Activated CD8-positive, alpha-beta memory T cell treated with anti-CD3 and anti-CD28 coated beads for 4 hours (primary cell): Measurements from ENCODE around the gene FXYD2.
"Not testable (repeated sequence)": the region's sequence is repeated elsewhere in the genome, so short reads cannot be mapped to it uniquely, and the experiment has no call there.

Source experiments
- DNase-seq, 2 donors: peaks; one replicate each; pipeline ENCODE4 v3.0.0-alpha.2; 2020; ENCODE audit warnings: low read depth in 2 of 2

FXYD2 gene

DNA sequence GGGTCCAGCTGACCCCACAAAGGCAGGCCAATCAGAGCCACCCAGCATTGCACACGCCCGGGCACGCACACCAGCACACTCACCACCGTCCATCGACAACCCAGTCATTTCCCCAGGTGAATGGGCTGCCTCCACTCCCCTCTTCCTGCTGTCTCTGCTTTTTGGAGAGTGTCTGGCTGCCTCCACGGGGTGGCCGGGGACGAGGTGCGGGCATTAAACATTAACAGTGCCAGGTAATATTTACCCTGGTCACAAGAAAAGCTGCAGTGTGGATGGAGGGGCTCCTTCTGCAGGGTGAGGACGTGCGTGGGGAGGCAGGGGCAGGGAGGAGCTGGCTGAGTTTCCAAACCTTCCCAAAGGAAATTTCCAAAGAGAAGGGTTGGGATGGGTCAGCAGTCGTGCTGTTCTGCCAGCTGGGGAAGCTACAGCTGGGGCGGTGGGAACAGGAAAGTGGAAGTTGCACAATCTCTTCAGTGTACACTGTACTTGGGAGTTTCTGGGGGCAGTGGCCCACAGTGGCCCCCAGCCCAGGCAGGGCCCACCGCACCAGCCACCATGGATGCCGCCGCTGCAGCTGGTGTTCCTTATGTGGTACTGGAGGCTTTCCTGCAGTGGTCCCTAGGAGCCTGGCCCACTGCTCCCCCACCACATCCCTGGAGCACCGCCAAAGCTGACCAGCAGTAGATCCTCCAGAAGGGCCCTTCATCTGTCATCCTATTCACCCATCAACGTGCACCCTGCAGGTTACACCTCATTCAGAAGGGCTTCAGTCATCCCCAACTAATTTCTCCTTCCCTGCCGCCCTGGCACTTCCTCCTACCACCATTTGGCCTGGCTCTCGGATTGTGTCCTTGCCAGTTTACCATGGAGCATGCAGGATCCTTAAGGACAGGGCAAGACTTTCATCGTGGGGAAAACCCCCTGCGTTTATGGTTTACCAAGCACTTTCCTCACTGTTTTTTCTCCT is at the start of gene FXYD2:
Gene FXYD2, minus strand, starts transcription at position 174 of the 967 bp plus-strand sequence. Its CDS starts 66 bp downstream, at position 108.
- no peak for DNase-seq

- no peak for DNase-seq
Observed at GRCh38 chr11:117873828-117874125, 49.2 kb upstream of the FXYD2 start.

DNA sequence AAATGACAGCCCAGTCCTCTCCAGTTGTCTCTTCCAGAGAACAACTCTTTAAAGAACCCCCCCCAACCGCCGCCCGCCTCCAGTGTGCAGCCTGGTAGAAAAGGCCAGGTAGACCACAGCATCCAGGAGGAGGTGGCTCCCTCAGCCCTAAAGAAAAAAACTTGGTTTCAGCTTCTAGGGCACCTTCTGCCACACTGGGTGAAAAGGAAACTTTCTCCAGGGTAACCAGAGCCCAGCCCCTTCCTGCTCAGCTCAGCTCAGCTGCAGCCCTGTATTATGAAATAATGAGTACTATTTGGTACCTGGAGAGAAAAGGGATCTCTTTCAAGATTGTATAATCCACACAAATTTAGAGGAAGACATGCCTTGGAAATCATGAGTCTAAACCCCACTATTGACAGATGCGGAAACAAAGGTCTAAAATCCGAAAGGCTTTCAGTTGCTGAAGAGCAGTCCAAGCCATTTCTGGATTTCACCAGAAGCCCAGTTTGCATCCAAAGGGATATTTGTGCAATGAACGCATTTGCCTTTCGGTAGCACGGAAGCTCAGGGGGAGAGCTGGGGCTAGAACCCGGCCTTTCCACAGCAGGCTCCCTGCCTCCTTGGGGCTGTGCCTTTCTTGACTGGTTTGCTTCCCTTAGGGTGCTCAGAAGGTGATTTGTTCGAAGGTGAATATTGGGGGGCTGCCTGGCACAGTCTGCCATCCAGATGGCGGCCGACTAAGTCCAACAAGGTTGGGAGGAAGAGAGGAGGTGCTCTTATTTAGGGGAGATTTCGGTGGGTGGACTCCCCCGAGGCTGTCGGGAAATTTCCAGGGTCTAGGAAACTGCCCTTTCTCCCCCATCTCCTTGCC is 48.7 kb upstream of the FXYD2 start:
- no peak for DNase-seq

GRCh38 chr11:117872420-117872961 is 47.9 kb upstream of the FXYD2 start:
- no peak for DNase-seq

DNA sequence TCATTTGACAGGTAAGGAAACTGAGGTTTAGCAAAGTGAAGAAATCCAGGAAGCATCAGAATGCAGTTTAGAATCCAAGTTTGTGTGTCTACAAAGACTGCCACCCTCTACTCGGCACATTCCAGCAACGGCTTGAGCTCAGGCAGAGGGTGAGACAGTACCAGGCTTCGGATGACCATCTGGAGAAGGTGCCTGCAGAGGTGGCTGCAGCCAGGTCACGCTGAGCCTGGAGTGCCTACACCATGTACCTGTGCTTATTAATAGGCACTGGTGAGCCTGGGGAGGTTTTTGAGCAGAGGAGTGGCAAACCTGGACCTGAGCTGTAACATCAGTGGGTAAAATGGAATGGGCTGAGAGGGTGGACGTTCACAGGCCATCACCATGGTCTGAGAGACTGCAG is 47.2 kb upstream of the FXYD2 start:
- DNase-seq = no peak

DNA sequence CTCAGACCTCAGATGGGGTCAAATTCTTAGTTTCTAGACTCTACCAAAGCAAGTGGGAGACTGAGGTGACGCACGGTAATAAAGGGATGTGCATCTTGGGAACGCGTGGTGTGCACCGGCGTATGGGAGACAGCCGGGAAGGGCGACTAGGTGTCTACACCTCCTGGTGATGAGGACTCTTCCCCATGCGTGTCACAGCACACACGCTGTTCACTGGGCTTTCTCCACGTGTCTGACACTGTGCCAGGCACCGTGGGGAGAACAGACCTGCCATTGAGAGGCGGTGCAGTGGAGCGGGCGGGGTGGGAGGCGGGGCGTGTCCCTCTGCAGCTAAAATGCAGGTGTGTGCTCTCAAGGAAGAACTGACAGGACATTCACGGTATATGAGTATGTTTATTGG is 46.6 kb upstream of the FXYD2 start:
- no peak for DNase-seq

DNA sequence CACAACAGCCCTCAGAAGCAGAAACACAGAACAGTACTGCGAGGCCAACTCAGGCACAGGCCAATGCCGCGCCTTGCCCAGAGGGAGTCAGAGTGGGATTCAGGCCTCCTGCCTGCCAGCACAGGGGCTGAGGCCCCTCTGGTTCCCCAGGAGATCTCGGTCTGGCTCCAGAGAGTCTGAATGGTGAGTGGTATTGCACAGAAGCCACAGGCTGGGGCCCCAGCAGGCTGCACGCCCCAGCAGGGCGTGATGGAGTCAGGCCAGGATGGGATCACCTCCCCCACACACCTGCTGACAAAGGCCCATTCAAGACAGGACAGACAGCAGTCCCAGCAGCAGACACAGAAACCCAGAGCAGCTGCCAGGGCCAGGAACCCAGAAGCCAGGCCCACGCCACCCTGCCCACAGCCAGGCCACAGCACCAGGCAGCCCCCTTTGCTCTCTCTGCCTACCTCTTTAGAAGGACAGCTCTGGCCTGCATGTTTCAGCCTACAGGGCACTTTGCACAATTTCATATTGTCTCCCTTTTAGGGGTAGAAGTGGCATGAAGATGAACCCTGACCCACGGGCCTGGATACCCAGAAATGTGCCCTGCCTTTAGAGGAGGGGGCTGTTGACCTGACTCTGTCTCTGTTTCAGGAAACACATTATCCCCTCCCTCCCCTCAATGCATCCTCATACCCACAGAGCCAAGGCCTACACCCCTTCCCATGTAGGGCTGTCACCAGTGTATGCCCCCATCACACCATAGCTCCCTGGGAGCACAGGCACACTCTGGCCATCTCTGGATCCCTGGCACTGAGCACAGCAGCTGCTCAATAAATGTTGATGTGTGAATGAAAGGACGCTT is 45.8 kb upstream of the FXYD2 start:
- no peak for DNase-seq

- no peak for DNase-seq
Observed at GRCh38 chr11:117869604-117870003, 45.1 kb upstream of the FXYD2 start.

- no peak for DNase-seq
Observed at GRCh38 chr11:117868815-117869561, 44.4 kb upstream of the FXYD2 start.

DNA sequence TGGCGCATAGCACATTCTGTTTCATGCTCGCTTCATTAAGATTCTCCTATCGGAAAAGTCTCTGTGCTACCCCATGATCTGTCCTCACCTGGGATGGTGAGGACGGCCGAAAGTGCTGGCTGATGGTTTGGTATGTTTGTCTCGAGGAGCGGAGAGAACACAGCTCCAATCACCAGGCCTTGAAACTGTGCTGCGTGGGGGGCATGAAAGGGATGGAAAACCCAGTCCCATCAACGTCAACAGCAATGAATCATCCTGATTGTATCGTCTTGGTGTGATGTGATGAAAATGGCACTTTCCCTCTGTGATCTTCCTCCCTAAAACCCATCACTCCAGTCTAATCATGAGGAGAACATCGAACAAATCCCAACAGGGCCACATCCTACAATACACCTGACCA is 43.5 kb upstream of the FXYD2 start:
- no peak for DNase-seq

DNA sequence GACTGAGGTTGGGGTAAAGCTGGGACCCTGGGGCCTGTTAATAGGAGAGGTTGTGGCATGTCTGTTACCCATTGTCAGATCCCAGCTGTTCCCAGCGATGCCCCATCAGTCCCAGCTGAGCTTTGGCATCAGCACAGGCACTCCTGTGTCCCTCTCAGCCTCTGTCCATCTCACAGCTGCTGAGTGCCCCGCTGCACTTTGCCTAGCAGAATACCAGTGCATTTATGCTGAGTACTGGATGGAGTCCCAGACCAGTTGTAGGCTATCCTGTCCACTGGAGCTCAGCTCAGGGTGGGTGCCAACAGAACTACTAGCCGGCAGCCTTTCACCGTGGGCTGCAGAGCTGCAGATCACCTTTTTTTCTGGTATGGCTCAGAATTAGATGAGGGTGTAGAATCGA is 42.0 kb upstream of the FXYD2 start:
- no peak for DNase-seq

DNA sequence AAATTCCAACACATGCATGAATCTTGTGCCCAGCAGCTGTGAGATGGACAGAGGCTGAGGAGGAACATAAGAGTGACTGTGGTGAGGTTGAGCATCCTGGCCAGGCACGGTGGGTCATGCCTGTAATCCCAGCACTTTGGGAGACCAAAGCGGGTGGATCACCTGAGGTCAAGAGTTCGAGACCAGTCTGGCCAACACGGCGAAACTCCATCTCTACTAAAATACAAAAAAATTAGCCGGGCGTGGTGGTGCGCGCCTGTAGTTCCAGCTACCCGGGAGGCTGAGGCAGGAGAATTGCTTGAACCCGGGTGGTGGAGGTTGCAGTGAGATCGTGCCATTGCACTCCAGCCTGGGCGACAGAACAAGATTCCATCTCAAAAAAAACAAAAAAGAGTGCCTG is 41.0 kb upstream of the FXYD2 start:
- not testable (repeated sequence) for DNase-seq

- DNase-seq = no peak
Observed at GRCh38 chr11:117863383-117863782, 38.8 kb upstream of the FXYD2 start.

DNA sequence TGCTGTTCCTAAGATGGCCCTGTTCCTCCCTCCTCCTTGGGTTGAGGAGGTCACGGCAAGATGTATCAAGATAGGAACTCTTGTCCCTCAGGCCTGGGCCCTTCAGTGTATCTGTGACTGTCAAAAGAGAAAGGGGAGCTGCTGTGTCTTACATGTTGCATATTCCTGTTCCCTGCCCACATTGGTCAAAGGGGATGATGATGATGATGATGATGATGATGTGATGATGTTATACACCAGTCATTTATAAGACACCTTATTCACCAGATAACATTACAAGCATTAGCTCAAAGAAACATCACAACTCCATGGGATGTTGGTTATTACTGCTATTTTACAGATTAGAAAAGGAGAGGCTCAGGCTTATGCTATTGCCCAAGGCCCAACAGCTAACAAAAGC is 38.2 kb upstream of the FXYD2 start:
- no peak for DNase-seq

DNA sequence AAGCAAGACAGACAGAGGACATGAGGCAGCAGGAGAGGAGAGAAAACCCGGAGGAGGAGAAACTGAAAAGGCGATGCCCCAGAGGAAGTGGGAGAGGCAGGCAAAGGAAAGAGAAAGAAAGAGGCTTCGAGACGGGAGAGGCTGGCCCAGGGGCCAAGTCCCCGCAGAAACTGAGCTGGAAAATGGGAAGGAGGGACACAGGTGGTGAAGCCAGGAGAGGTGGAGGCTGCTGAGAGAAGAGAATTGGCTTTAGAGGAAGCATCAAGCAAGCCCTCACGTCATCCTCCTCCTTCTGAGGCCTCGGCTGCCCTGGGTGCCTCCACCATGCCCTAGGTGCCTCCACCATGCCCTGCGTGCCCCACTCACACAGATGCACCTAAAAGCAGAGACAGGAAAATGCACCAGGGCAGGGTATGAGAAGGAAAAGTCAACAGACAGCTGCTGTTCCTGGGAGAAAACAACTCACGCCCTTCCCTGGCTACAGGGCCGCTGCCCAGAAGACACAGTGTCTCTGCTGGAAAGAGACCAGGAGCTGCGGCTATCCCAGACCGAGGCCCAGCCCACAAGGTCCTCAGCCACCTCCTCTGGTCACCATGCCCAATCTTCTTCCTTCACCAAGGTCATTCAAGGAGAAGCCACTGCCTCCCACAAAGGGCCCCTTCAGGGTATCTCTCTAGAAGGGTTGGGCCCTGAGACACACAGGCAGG is 37.6 kb upstream of the FXYD2 start:
- no peak for DNase-seq

DNA sequence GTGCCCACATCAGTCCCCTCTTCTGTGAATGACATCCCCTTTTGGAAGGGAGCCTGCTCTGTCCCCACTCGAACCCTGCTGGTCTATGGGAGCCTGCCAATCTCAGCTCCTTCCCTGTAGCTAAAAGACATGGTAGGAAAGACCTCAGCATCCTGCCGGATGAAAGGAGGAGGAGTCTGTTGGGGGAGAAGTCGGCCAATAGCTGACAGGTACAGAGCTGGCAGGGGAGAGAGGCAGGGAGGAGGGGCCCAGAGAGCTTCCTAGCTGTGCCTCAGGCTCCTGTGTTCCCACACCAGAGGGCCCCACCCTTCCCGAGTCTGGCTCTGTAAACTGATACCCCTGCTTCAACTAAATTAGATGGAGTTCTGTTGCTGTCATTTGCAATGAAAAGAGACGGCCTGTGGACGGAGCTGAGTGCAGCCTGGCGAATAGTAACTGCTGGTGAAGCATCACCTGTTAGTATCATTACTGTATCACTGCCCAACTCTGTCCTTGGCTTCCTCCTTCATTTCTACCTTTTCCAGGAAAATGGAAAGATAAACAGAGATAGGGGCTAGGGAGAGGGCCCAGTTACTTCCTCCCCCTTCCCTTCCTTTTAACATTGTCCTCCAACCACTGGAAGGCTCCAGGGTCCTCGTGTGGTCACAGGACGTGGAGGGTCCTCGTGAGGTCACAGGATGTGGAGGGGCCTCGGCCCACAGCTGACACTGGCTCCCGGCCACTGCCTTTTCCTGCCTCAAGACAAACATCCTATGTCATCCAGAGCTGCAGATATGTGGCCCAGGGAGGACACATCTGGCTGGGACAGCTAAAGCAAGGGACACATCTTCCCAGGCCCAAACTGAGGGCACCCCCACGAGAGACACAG is 36.8 kb upstream of the FXYD2 start:
- DNase-seq = no peak

GRCh38 chr11:117860139-117860538 is 35.6 kb upstream of the FXYD2 start:
- no peak for DNase-seq

- DNase-seq = no peak
Observed at GRCh38 chr11:117859488-117860112, 35.1 kb upstream of the FXYD2 start.

GRCh38 chr11:117859061-117859460 is 34.5 kb upstream of the FXYD2 start:
- DNase-seq = no peak
